GM04504 (cell line): Measurements from ENCODE around the gene NTRK3.

Experiments
- DNase-seq: peaks from one replicate; pipeline ENCODE4 v3.0.0-alpha.2; 2012; ENCODE audit warnings: low read depth

The NTRK3 gene

DNA sequence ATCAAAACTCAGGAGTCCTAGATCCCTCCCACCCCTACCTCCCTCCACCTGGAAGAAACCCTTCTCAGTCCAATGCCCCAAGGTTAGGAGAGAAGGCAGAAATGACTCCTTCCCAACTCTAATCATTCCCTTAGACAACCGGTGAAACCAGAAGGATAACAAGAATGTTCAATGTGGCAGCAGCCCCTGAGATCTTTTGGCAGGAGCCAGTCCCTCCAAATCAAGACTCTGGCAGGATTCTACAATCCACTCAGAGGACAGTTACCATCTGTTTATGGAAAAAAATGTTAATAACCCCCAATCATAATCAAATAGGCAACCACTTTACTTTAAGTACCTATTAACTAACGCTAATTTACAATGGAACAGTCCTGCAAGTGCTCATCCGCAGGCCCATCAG, 136.5 kb downstream of the NTRK3 start:
- no peak for DNase-seq

DNA sequence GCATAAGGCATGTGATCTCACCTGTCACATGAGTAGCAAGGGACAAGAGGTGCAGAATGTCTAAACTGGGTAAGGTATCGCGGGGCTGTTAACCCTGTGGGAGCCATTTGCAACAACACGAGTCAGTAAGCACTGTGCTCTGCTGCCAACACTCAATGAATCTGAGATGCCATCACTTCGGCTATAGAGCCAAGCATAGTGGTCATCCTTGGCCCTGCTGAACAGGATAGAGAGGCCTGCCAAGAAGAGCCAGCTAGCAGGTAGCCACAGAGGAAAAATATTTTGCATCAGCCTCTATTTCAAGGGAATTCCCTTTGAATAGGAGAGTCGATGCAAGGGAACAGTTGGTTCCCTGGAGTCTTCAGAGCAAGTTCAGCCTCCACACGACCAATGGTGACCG, 137.8 kb downstream of the NTRK3 start:
- DNase-seq: no peak

GRCh38 chr15:88118035-88118434, 138.5 kb downstream of the NTRK3 start:
- no peak for DNase-seq

- no peak for DNase-seq
These were observed 140.9 kb downstream of the NTRK3 start for GRCh38 chr15:88115486-88116152.

GRCh38 chr15:88113613-88114308, 142.8 kb downstream of the NTRK3 start:
- peak; percentile 59 for DNase-seq

GRCh38 chr15:88108991-88109390, 147.5 kb downstream of the NTRK3 start:
- no peak for DNase-seq

GRCh38 chr15:88108477-88108876, 148.1 kb downstream of the NTRK3 start:
- DNase-seq: no peak

DNA sequence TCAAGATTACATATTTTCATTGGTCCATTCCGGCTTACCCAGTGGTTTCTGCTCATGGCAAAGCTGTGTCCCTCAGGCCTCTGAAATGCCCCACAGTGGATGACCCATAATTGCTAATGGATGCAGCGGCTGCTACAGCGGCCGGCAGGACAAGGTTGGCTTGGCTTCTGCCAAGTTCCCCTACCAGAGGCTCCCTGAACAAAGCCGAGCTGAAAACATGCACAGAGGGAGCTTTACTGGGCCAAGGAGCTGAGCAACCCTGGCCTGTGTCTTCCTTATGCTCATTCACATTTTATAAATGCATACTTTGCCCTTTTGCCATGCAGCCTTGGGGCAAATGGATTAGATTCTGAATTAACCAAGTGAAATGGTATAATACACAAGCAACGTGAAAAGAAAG, 150.5 kb downstream of the NTRK3 start:
- DNase-seq: no peak

DNA sequence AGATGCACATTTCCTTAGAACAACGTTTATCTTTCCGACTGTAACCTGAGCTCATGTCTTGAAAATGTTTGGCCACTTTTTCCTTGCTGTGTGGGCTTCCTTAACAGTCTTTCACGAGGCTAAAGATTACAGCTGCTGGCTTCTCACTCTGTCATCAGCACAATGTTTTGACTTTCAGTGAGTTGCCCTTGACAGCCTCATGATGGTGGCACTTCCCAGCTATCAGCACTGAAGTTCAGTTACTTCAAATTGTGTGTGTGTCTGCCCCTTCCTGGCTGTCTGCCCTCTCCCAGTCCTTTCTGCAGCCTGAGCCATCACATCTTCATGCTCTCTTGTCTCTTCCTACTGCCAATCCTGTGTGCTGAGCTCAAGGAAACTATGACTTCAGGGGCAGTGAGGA, 152.2 kb downstream of the NTRK3 start:
- DNase-seq: no peak

DNA sequence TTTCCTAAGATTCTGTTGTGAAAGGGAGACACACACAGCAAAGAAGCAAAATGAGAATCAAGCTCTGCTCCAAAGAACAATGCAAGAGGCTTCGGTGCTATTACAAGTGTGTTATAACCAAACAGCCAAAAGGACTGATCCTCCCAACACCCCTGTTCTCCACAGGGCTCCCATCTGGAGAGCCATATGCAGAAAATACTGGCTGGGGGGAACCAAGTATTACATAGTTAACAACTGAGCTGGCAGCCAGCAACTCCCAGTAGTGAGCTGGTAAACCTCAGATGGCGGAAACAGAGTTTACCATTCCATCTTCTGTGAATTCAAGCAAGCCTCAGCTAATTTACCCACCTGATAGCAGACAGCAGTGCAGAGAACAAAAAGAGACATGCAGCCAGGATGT, 156.4 kb downstream of the NTRK3 start:
- no peak for DNase-seq

- no peak for DNase-seq
These were observed 158.2 kb downstream of the NTRK3 start for GRCh38 chr15:88098361-88098760.

GRCh38 chr15:88091444-88092016, 165.0 kb downstream of the NTRK3 start:
- DNase-seq: no peak

GRCh38 chr15:88090481-88091011, 166.0 kb downstream of the NTRK3 start:
- no peak for DNase-seq

- no peak for DNase-seq
These were observed 166.8 kb downstream of the NTRK3 start for GRCh38 chr15:88089731-88090130.

- no peak for DNase-seq
These were observed 167.4 kb downstream of the NTRK3 start for GRCh38 chr15:88089024-88089620.

DNA sequence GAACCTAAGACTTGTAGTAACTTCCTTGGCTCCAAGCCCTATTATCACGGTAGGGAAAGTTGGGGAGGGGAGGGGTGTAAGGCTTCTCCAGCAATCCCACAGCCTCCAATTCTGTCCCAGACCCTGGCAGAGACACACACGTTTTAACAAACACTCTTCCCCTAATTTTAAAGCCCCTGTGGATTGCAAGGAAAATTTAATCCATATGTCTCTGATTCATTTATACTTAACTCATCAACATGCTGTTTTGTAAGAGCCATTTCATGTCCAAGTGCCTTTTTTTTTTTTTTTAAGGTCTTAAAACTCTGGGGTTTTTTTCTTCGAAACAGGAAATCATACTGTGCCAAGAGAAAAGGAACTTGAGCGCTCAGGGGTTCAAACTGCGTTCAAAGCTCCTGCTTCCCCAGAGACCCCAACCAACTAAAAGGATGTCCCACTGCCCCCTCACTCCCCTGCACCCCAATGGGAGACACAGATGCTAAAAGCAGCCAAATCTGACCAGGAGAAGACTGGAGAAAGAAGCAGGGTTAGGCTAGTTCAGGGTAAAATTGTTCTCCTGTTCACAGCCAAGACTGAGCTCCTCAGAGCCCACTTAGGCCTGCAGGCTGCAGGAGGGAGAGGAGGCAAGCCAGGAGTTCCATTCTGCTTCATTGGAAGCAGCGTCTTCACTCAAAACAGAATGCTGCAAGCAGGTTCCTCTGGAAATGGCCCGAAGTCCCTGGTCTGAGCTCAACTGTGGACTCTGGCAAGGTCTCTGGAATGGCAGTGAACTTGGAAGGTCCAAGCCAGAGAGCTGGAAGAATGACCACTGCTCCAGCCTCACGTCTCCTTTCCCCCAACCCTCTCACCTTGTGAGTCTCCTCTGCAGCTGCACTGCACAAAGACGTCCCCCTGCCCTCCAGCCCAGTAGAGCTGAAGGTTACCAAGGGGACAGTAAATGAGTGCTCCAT, 172.5 kb downstream of the NTRK3 start:
- peak; percentile 32 for DNase-seq

- DNase-seq: no peak
These were observed 175.9 kb downstream of the NTRK3 start for GRCh38 chr15:88080616-88081015.

DNA sequence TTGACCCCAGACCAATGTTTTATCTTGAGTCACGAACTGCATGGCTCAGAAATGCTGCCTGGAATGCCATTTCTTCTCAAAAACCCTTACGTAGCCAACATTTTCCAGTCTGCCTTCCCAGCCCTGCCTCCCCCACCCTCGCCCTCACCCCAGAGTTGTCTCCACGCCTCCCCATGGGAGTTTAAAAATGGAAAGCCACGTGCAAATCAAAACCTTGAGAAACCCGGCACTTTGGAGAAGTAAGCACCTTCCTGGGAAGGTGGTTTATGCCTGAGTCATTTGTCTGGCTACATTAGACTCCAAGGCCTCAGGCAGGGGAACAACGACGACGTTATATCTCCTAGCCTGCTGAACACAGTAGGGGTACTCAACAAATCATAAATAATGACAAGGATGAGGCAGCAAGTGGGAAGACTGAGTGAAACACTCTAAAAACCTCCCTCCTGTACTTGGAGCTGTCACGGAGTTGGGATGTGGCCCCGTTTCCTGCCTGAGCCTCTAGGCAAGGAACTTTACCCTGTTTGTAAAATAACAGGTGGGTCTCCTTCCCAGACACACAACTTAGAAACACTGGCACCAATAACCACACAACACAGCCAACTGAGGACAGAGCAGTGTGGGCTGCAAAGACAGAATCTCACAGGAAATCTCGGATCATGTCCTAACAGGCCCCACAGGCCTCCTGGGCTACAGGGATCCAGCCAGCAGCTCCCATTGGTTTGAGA, 179.1 kb downstream of the NTRK3 start:
- peak; percentile 22 for DNase-seq

GRCh38 chr15:88076328-88076727, 180.2 kb downstream of the NTRK3 start:
- DNase-seq: no peak

DNA sequence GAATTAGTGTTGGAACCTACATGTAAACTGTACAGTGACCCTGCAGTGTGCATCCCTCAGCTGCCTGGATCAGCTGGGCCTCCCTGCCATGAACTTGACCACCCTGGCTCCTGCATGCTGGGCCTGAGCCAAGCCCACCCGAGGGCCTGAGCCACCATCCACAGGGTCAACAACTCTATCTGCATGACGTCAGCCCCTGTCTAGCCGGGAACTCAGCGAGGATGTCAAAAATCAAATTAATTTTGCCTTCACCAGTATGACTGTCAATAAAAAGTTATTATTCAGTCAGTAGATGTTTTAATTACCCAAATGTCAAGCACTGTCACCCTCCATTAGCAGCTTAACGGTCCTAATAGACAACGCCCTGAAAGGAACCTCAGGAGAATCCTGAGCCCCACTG, 181.4 kb downstream of the NTRK3 start:
- DNase-seq: no peak

DNA sequence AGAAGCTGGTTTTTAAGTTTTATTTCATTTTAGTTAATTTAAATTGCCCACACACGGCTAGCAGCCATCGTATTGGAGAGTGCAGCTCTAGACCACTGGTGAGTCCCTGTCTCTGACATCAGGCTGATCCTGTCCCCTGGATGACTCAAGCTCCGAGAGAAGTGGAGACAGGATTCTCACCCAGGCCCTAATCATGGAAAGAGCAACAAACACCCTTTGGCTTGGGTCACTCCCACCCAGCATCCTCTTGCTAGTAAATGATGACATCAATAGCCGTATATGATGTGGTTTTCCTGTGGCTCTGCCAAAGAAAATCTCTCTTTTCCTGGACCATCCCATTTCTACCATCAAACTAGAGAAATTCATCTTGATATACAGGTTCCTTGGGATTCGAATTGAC, 182.2 kb downstream of the NTRK3 start:
- no peak for DNase-seq
